Mucosa of rectum (tissue), 2 donors: ENCODE results near the gene MAOB.
"Not testable (repeated sequence)": the region's sequence is repeated elsewhere in the genome, so short reads cannot be mapped to it uniquely, and the experiment has no call there.

Source experiments
- H3K27ac ChIP-seq, 2 donors: one replicate each; pipeline ENCODE4 v1.7.0; 2013; ENCODE audit warnings: inconsistent platforms in 2 of 2, low read depth in 2 of 2, low read length in 2 of 2
- H3K27me3 ChIP-seq, 2 donors: one replicate each; pipeline ENCODE4 v1.7.0; 2013; ENCODE audit warnings: low read length in 2 of 2; ENCODE audit not compliant: control insufficient read depth in 2 of 2, insufficient read depth in 2 of 2
- H3K36me3 ChIP-seq, 2 donors: one replicate each; pipeline ENCODE4 v1.7.0; 2013; ENCODE audit warnings: low read length in 2 of 2; ENCODE audit not compliant: control insufficient read depth in 2 of 2, insufficient read depth in 2 of 2
- H3K4me1 ChIP-seq, 2 donors: one replicate each; pipeline ENCODE4 v1.7.0; 2013; ENCODE audit warnings: low read length in 2 of 2, mild to moderate bottlenecking in 1 of 2; ENCODE audit not compliant: control insufficient read depth in 2 of 2, insufficient read depth in 2 of 2
- H3K4me3 ChIP-seq, 2 donors: one replicate each; pipeline ENCODE4 v1.7.0; 2013; ENCODE audit warnings: low read length in 2 of 2
- H3K9ac ChIP-seq, 2 donors: one replicate each; pipeline ENCODE4 v1.7.0; 2013; ENCODE audit warnings: low read length in 2 of 2, low read depth in 1 of 2, mild to moderate bottlenecking in 1 of 2
- H3K9me3 ChIP-seq, 2 donors: one replicate each; pipeline ENCODE4 v1.7.0; 2013; ENCODE audit warnings: low read length in 2 of 2; ENCODE audit not compliant: control insufficient read depth in 2 of 2
- donor health status: healthy.
- donor health status: Normal muscosa, but diverticular disease.

The MAOB gene

DNA sequence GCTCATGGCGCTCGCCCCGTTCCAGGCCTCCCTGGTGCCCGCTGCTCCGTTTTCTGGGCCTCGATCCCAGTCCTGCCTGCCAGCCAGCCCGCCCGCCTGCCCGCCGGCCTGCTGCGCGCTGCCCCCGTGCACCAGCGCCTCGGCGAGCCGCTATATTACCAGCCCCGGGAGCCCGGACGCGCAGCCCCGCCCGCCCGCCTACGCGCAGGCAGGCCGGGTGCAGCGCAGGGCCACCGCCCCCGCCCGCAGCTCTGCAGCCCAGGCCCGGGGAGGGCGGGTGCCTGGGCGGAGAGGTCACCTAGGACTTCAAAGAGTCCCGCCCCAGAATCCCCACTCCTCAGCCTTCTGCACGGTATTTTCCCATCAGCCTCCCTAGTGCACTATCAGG is at the start of gene MAOB:
Gene MAOB (minus strand): TSS at position 157 of the 388 bp plus-strand sequence. CDS start 151 bp downstream, at position 6.
- Histone ChIP-seq H3K9ac (no peak within 1 kb of the TSS), H3K4me3 (peak within 1 kb of the TSS; percentile 44 to 50), H3K27me3 (peaks cover 0 to 6% of the 10 kb centered on the region in 2 donors), H3K4me1 (no peaks in the 10 kb centered on the region), H3K9me3 (no peaks in the 10 kb centered on the region), H3K36me3 (no peaks in the 10 kb centered on the region), H3K27ac (no peak within 1 kb of the TSS)

DNA sequence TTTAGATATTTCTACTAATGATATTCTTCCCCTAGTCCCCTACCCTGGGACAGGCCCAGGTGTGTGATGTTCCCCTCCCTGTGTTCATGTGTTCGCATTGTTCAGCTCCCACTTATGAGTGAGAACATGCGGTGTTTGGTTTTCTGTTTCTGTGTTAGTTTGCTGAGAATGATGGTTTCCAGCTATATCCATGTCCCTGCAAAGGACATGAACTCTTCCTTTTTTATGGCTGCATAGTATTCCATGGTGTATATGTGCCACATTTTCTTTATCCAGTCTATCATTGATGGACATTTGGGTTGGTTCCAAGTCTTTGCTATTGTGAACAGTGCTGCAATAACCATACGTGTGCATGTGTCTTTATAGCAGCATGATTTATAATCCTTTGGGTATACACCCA is 39.8 kb upstream of the MAOB start:
- not testable (repeated sequence) for H3K36me3 ChIP-seq, H3K9ac ChIP-seq, H3K4me1 ChIP-seq, H3K27ac ChIP-seq, H3K9me3 ChIP-seq, H3K4me3 ChIP-seq, H3K27me3 ChIP-seq

DNA sequence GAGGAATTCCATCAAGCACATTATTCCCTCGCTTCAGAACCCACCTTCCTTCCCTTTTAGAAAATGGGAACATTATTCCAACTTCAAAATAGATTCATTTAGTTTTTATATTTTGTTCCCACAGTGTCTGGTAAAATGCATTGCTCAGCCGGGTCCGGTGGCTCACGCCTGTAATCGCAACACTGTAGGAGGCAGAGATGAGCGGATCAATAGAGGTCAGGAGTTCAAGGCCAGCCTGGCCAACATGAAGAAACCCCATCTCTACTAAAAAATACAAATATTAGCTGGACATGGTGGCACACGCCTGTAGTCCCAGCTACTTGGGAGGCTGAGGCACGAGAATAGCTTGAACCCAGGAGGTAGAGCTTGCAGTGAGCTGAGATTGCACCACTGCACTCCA is 28.5 kb upstream of the MAOB start:
- H3K9me3 ChIP-seq, H3K27ac ChIP-seq, H3K9ac ChIP-seq, H3K4me1 ChIP-seq, H3K27me3 ChIP-seq, H3K4me3 ChIP-seq, H3K36me3 ChIP-seq: not testable (repeated sequence)

DNA sequence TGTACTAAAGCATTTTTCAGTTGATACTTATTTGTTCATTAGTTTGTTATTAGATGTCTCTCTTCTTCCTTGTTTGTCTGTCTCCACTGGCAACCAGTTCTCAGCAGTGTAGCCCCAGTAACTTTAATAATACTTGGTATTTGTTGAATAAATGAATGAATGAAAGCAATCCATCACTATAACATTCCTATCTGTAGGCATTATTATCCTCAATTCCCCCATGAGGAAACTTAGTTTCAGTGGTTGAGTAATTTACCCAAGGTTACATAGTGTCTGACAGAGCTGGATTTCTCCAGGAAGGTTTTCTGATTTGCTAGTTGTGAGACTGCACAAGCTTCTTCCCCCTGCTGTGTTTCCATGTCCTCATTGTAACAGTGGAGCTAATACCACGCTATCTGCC is 27.8 kb upstream of the MAOB start:
- Histone ChIP-seq H3K4me1 (no peaks in the 10 kb centered on the region), H3K9ac (no peak overlapping the region), H3K27ac (no peak overlapping the region), H3K4me3 (no peak overlapping the region), H3K36me3 (no peaks in the 10 kb centered on the region), H3K27me3 (no peaks in the 10 kb centered on the region), H3K9me3 (no peaks in the 10 kb centered on the region)

DNA sequence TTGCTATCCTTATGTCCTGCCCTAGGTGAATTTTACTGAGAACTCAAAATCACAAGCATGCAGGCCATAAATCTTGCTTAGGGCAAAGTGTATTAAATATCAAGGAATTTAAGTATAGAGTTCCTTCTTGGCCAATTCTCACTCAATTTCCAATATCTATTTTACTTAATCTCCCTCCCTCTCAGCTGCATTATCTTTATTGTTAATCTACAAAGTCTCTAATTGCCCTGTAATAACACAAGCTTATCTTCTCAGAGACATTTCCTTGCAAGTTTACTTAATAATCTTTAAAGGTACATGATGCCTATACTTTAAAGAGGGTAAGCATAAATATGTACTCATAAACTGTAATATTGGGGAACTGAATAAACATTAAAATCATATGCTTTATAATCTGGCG is 26.9 kb upstream of the MAOB start:
- Histone ChIP-seq H3K36me3 (no peaks in the 10 kb centered on the region), H3K4me1 (no peaks in the 10 kb centered on the region), H3K9me3 (no peaks in the 10 kb centered on the region), H3K4me3 (no peak overlapping the region), H3K9ac (no peak overlapping the region), H3K27me3 (no peaks in the 10 kb centered on the region), H3K27ac (no peak overlapping the region)

DNA sequence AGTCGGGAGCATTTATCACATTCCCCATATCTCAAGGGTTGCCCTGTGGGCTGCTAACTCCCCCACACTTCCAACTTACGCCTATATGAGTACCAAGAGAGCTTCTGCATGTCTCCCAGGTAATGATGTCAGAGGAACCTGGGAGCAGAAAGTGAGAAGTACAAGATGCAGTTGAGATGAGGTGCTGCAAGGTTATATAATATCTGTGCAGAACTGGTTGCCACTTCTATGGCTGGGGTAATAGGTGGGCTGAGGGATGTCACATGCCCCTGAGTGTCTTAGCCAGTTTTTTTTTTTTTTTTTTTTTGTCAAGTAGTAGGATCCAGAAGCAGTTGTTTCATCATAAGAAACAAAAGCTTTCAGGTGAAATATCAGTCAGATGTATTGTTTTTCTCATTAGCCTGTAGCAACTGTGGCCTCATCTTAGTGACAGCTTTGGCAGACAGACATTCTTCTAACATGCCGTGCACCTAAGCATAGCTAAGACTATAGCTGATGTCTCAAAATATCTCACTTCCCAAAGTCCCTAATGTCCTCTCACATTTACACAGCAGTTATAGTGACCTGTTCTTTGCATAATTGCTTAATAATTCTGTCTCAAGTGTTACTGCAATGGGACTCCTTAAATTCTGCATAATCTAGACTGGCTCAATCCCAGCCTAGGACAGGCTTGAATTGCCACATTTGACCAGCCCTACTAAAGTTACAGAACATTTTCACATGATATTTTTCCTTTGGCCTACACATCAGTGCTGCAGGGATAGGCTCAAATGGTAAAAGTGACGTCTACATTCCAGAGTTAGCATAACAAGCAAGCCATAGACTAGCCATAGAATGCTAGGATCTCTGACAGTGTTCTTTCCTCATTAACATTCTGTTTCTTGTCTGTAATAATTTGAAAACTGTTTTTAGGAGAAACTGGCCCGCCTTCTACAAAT is 17.9 kb upstream of the MAOB start:
- Histone ChIP-seq H3K4me1 (no peaks in the 10 kb centered on the region), H3K36me3 (no peaks in the 10 kb centered on the region), H3K9ac (no peak overlapping the region), H3K27ac (no peak overlapping the region), H3K27me3 (peaks cover 0 to 6% of the 10 kb centered on the region in 2 donors), H3K9me3 (no peaks in the 10 kb centered on the region), H3K4me3 (no peak overlapping the region)

DNA sequence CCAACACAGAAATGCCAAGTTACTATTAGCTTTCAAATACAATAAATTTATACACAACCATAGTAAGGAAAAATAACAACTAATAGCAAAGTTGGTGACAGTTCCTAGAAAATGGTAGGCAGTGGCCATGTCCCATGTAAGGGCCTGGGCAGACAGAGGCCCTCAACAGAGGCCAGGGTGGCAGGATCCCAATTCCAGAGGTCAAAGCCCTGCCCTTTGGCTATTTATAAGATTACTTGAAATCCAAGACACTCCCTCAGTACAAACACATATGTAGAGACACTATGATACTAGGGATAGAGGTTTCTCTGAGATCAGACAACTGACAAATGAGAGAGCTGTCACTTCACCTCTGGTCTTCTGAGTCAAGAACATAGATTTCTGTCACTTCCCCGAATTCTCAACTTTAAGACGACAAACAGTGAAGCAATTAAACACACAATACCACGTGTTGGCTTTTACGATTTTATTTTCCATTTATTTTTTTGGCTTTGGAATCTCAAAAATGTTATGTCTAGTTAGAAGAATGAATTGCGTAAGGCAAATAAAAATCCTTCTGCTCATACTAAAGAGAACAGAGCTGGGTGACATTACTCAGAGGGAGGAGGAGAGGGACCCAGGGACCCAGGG is 16.3 kb upstream of the MAOB start:
- H3K27me3 ChIP-seq = peaks cover 0 to 6% of the 10 kb centered on the region in 2 donors
- no peaks in the 10 kb centered on the region for H3K9me3 ChIP-seq
- no peaks in the 10 kb centered on the region for H3K4me1 ChIP-seq
- H3K27ac ChIP-seq = no peak overlapping the region
- no peak overlapping the region for H3K9ac ChIP-seq
- no peak overlapping the region for H3K4me3 ChIP-seq
- no peaks in the 10 kb centered on the region for H3K36me3 ChIP-seq

DNA sequence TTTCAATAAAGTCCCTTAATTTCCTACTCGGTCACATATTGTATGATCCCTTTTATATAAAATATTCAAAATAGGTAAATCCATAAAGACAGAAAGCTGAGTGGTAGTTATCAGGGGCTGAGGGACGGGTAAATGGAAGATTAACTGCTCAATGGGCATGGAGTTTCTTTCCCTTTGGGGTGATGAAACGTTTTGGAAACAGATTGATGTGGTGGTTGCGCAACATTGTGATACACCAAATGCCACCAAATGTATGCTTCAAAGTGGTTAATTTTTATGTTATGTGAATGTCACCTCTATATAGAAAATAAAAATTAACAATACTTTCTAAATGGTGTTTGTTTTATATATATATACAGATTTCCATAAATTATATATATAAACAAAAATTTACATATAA is 15.0 kb upstream of the MAOB start:
- Histone ChIP-seq H3K9me3 (no peaks in the 10 kb centered on the region), H3K36me3 (no peaks in the 10 kb centered on the region), H3K9ac (no peak overlapping the region), H3K4me3 (no peak overlapping the region), H3K27ac (no peak overlapping the region), H3K4me1 (no peaks in the 10 kb centered on the region), H3K27me3 (peaks cover 0 to 6% of the 10 kb centered on the region in 2 donors)

DNA sequence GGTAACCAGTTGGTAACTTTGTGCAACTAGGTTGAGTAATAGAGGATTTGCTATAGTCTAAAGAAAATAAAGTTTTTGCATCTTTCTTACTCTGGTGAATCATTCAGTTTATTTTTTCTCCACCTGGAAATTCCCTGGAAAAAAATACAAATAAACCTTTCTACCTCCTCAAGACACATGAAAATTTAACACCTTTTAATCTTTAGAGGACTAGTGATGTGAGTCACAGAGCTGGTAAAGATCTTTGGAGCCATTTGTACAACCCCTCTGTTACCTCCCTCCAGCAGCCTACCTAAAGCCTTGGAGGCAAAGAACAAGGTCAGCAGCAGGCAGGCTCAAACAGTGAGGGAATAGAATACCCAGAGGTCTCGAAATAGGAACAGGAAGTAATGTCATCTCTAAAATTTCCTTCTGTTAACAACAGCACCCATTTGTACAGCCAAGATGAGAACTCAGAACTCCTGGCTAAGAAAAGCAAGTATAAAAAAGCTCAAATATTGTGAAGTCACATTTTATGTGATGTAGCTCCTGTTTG is 10.2 kb upstream of the MAOB start:
- Histone ChIP-seq H3K27ac (no peak overlapping the region), H3K9me3 (no peaks in the 10 kb centered on the region), H3K4me1 (no peaks in the 10 kb centered on the region), H3K4me3 (no peak overlapping the region), H3K36me3 (no peaks in the 10 kb centered on the region), H3K27me3 (peaks cover 0 to 2% of the 10 kb centered on the region in 2 donors), H3K9ac (no peak overlapping the region)

DNA sequence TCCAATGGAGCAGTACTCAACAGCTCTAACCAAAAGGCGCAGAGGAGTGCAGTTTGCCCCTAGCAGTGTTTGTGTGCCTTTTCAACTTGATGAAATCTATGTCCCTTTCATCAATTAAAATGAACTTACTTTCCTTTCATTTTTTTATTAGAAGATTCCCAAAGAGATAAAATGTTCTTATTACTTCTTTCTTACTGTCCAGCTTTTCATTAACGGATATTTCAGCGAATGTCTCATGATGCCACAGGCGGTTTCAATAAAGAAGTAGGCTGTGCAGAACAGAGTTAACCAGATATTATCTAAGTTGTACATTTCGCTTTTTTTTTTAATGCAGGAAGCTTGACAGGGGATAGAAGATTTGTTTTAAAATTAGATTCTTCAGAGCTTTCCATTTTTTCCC is 3.4 kb upstream of the MAOB start:
- Histone ChIP-seq H3K4me3 (no peak overlapping the region), H3K27ac (no peak overlapping the region), H3K4me1 (no peaks in the 10 kb centered on the region), H3K36me3 (no peaks in the 10 kb centered on the region), H3K9me3 (no peaks in the 10 kb centered on the region), H3K9ac (no peak overlapping the region), H3K27me3 (peaks cover 0 to 6% of the 10 kb centered on the region in 2 donors)
